ENCODE data around the gene HMGXB4. TPM values are rescaled to one million over a fixed set of nuclear protein-coding genes. Genes with fewer than 3 reads are reported as not detected.

The HMGXB4 gene
- total RNA-seq, 1 donor from 2014 or later, result 25.7 TPM

DNA sequence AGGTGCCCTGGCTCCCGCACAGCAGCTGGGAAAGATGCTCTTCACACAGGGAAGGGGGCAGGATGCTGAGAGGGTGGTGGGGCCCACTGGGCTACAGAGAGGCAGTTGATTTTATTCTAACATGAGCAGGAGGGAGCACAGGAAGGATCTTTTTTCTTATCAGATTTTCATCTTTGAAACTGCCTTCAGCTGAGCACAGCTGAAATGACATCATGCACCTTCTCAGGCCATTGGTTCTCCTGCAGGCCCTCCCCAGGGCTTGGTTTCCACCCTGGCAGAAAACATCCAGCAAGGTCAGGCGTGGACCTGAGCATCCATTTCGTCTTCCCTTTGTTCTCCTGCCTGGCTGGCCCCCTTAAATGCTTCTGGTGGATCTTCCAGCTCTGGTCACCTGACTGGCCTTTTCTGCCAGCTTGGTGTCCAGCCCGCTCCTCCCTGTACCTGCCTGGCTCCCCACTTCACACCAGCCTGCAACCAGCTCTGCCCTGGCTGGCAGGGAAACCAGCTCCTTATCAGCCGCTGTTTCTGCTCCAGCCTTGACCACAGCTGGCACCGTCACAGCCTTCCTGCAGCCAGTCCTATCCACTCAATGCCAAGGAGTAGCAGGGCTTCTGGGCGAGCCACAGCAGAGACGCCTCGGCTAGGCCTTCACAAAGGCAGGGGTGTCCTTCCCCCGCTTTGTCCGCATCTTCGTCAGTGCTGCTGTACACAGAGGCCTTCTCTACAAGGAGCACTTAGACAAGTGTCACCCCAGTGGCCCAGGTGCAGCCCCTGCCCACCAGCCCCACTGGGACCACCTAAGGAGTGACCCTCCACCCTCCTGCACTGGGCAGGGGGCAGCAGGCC, 78.9 kb downstream of the HMGXB4 start:
- no peak overlapping the region for H3K27ac Mint-ChIP-seq (ENCODE audit: unreplicated experiment)
- no peaks in the 10 kb centered on the region for H3K9me3 Mint-ChIP-seq (ENCODE audit: unreplicated experiment)
- TF ChIP-seq, protein P1, sequence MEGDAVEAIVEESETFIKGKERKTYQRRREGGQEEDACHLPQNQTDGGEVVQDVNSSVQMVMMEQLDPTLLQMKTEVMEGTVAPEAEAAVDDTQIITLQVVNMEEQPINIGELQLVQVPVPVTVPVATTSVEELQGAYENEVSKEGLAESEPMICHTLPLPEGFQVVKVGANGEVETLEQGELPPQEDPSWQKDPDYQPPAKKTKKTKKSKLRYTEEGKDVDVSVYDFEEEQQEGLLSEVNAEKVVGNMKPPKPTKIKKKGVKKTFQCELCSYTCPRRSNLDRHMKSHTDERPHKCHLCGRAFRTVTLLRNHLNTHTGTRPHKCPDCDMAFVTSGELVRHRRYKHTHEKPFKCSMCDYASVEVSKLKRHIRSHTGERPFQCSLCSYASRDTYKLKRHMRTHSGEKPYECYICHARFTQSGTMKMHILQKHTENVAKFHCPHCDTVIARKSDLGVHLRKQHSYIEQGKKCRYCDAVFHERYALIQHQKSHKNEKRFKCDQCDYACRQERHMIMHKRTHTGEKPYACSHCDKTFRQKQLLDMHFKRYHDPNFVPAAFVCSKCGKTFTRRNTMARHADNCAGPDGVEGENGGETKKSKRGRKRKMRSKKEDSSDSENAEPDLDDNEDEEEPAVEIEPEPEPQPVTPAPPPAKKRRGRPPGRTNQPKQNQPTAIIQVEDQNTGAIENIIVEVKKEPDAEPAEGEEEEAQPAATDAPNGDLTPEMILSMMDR (IDR thresholded peaks at IDR 0.05), result no peak
- H3K4me3 Mint-ChIP-seq (ENCODE audit: unreplicated experiment), result no peak overlapping the region
- no peaks in the 10 kb centered on the region for H3K4me1 Mint-ChIP-seq (ENCODE audit: unreplicated experiment)
- no peaks in the 10 kb centered on the region for H3K27me3 Mint-ChIP-seq (ENCODE audit: unreplicated experiment)
- no peak for DNase-seq (ENCODE audit: extremely low spot score, unreplicated experiment)
- H3K36me3 Mint-ChIP-seq (ENCODE audit: unreplicated experiment), result peaks cover 33% of the 10 kb centered on the region

DNA sequence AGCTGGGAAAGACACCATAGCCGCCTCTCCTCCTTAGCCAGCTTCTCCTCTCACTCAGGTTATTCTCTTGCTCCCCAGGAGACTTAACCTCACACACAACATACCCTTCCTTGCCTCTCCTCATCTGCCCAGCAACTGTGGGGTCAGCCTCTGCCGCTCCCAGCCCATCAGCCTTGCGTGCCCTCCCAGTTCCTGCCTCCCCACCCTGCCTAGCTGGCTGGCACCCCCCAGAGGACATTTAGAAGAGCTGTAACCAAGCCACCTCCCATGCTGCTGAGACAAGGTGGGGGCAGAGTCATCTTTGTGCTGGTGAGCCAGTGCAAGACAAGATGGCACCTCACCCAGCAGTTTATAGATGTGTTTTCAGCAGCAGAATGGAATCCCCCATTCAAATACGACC, 80.6 kb downstream of the HMGXB4 start:
- no peaks in the 10 kb centered on the region for H3K4me1 Mint-ChIP-seq (ENCODE audit: unreplicated experiment)
- no peak overlapping the region for H3K27ac Mint-ChIP-seq (ENCODE audit: unreplicated experiment)
- no peak overlapping the region for H3K4me3 Mint-ChIP-seq (ENCODE audit: unreplicated experiment)
- H3K36me3 Mint-ChIP-seq (ENCODE audit: unreplicated experiment), result peaks cover 28% of the 10 kb centered on the region
- H3K9me3 Mint-ChIP-seq (ENCODE audit: unreplicated experiment), result no peaks in the 10 kb centered on the region
- no peaks in the 10 kb centered on the region for H3K27me3 Mint-ChIP-seq (ENCODE audit: unreplicated experiment)
- no peak for DNase-seq (ENCODE audit: extremely low spot score, unreplicated experiment)
- TF ChIP-seq, protein P1 (IDR thresholded peaks at IDR 0.05), result no peak

DNA sequence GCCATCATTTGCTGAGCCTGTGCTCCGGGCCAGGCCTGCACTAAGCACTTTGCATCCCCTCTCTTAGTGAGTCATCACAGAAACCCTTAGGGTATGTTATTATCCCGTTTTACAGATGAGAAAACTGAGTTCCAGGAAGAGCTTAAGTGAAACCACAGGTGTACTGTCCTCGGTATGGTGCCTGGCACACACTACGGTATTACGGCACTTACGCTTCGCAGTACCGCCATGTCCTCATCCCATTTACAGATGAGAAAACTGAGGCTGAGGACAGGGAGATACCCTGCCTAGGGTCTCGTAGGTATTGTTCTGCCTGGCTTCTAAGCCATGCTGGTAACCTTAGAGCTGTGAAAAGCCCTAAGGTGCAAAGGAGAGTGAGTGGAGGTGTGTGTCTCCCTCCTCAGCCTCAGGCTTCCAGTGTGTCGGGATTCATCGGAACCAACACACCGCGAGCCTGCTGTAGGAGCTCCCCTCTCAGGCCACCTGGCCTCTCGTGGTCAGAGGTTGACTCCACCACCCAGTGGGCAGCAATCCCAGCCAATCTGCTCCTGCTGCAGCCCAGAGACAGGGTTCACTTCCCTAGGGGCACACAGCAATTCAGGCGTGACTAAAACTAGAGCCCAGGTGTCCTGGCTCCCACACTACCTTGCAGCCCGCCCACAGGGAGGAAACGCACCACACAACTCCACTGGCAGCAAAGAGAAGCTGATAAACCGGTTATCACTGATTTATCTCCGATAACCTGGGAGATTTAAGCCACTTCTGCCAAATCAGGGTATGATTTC, 84.0 kb downstream of the HMGXB4 start:
- H3K4me3 Mint-ChIP-seq (ENCODE audit: unreplicated experiment), result no peak overlapping the region
- H3K9me3 Mint-ChIP-seq (ENCODE audit: unreplicated experiment), result no peaks in the 10 kb centered on the region
- H3K27me3 Mint-ChIP-seq (ENCODE audit: unreplicated experiment), result no peaks in the 10 kb centered on the region
- TF ChIP-seq, protein P1 (IDR thresholded peaks at IDR 0.05), result no peak
- no peak for DNase-seq (ENCODE audit: extremely low spot score, unreplicated experiment)
- peaks cover 10% of the 10 kb centered on the region for H3K36me3 Mint-ChIP-seq (ENCODE audit: unreplicated experiment)
- no peaks in the 10 kb centered on the region for H3K4me1 Mint-ChIP-seq (ENCODE audit: unreplicated experiment)
- H3K27ac Mint-ChIP-seq (ENCODE audit: unreplicated experiment), result no peak overlapping the region

DNA sequence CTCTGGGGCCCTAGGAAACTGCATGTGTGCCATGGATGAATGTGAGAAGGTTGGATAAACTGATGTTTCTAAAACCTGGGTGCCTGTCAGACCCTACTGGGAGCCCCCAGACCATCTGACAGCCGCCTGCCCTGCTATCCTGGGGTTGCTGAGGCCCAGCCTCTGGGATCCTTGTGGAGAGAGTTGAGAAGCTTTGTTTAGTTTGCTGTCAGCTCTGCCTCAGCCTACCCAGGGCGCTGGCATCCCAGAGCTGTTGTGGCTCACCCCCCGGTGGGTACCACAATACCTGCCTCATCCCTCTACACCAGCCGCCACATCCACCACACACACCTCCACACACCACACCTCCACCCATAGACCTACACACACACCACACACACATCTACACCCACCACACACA, 85.1 kb downstream of the HMGXB4 start:
- no peak overlapping the region for H3K27ac Mint-ChIP-seq (ENCODE audit: unreplicated experiment)
- H3K9me3 Mint-ChIP-seq (ENCODE audit: unreplicated experiment), result no peaks in the 10 kb centered on the region
- TF ChIP-seq, protein P1 (IDR thresholded peaks at IDR 0.05), result no peak
- no peak for DNase-seq (ENCODE audit: extremely low spot score, unreplicated experiment)
- H3K36me3 Mint-ChIP-seq (ENCODE audit: unreplicated experiment), result peaks cover 10% of the 10 kb centered on the region
- no peak overlapping the region for H3K4me3 Mint-ChIP-seq (ENCODE audit: unreplicated experiment)
- H3K4me1 Mint-ChIP-seq (ENCODE audit: unreplicated experiment), result no peaks in the 10 kb centered on the region
- no peaks in the 10 kb centered on the region for H3K27me3 Mint-ChIP-seq (ENCODE audit: unreplicated experiment)
